GM12864 (cell line): ENCODE data around the gene SSNA1.

ENCODE experiments used
- DNase-seq: peaks from one replicate; pipeline ENCODE4 v3.0.0-alpha.2; 2011; ENCODE audit warnings: low read depth
- H3K4me3 ChIP-seq: 2 replicates; pipeline ENCODE4 v1.5.1; 2011; ENCODE audit warnings: mild to moderate bottlenecking, low read depth, low read length, control low read depth
- TF ChIP-seq, protein P1 (sequence below): IDR thresholded peaks from 2 replicates; pipeline ENCODE4 v1.5.1; 2011; ENCODE audit warnings: low read depth, mild to moderate bottlenecking, moderate library complexity, low read length, control low read depth, inconsistent platforms; ENCODE audit errors: missing control alignments

Gene SSNA1

DNA sequence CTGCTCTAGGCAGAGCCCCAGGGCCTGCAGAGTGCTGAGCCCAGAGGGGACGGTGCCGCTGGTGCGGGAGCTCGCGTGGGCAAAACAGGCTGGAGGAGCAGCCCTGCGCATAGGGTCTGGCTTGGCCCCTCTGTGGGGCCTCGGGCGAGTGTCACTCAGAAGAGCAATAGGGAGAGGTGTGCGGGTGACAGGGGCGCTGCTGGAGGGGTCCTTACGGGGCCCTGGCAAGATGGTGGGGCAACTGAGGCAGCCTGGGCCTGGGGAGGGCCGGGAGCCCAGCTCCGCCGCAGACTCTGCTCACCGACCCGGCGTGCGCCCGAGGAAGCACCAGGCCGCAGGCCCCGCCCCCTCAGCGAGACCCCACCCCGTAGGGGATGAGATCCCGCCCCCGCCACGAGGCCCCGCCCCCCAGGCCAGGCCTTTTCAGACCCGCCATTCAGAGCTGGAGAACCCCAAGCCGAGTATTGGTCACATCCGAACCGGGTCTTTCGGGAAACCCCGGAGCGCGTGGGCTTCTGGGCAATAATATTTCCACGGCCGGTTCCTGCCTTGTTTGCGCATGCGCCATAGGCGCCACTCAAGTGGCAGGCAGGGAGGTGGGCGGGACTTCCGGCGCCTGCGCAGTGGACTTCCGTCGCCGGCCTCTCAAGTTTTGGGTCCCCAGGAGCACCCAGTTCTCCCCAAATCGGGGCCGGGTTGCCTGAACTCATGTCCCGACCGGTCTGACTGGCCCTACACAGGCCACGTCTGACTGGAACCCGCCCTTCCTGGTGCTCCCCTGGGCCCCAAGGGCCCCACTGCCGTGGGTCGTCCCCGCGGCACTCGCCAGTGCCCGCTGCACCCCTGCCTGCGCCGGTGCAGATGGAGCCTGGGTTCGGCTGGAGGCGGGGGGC lies 34.8 kb downstream of the SSNA1 start:
- TF ChIP-seq, protein P1, sequence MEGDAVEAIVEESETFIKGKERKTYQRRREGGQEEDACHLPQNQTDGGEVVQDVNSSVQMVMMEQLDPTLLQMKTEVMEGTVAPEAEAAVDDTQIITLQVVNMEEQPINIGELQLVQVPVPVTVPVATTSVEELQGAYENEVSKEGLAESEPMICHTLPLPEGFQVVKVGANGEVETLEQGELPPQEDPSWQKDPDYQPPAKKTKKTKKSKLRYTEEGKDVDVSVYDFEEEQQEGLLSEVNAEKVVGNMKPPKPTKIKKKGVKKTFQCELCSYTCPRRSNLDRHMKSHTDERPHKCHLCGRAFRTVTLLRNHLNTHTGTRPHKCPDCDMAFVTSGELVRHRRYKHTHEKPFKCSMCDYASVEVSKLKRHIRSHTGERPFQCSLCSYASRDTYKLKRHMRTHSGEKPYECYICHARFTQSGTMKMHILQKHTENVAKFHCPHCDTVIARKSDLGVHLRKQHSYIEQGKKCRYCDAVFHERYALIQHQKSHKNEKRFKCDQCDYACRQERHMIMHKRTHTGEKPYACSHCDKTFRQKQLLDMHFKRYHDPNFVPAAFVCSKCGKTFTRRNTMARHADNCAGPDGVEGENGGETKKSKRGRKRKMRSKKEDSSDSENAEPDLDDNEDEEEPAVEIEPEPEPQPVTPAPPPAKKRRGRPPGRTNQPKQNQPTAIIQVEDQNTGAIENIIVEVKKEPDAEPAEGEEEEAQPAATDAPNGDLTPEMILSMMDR = no peak
- DNase-seq = peak; percentile 97
- peak overlapping the region; percentile 88 for H3K4me3 ChIP-seq

GRCh38 chr9:137224830-137225694 lies 36.6 kb downstream of the SSNA1 start, which contains the start of gene CYSRT1:
TSS of gene CYSRT1 (plus strand) at chr9:137225174. CDS start at chr9:137225622, 448 bp downstream.
- peak within 1 kb of the TSS; percentile 88 for H3K4me3 ChIP-seq
- no peak for DNase-seq
- TF ChIP-seq, protein P1 = no peak

DNA sequence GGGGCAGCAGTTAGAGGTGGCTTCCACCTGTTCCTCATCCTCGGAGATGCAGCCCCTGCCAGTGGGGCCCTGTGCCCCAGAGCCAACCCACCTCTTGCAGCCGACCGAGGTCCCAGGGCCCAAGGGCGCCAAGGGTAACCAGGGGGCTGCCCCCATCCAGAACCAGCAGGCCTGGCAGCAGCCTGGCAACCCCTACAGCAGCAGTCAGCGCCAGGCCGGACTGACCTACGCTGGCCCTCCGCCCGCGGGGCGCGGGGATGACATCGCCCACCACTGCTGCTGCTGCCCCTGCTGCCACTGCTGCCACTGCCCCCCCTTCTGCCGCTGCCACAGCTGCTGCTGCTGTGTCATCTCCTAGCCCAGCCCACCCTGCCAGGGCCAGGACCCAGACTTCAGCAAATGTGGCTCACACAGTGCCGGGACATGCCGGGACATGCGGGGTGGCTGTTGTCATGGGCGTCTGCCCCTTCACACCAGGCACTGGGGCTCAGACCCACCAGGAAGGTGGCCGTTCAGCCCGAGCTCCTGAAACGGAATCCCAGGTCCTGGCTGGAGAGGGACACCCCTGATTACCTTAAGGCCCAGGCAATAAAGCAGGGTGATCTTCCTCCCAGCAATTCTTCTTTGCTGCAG lies 37.3 kb downstream of the SSNA1 start:
- no peak overlapping the region for H3K4me3 ChIP-seq
- TF ChIP-seq, protein P1 = no peak
- DNase-seq = no peak

- DNase-seq = no peak
- TF ChIP-seq, protein P1 = no peak
- no peak overlapping the region for H3K4me3 ChIP-seq
These were observed 38.0 kb downstream of the SSNA1 start for GRCh38 chr9:137226338-137227053.

- DNase-seq = no peak
- TF ChIP-seq, protein P1 = peak; percentile 91
- no peak within 1 kb of the TSS for H3K4me3 ChIP-seq
These were observed 38.8 kb downstream of the SSNA1 start, which contains the start of gene RNF224 for GRCh38 chr9:137227054-137227852. TSS of gene RNF224 (plus strand) at chr9:137227502. CDS start at chr9:137228336, 834 bp downstream.
